ENCODE results near the gene APOL6. TPM values are rescaled to one million over a fixed set of nuclear protein-coding genes. Genes with fewer than 3 reads are reported as not detected.

Gene APOL6
- total RNA-seq, 1 donor from 2014 or later: not detected

GRCh38 chr22:35610741-35611140 is 37.5 kb upstream of the APOL6 start:
- H3K4me3 ChIP-seq: no peak overlapping the region
- peaks cover 9% of the 10 kb centered on the region for H3K27me3 Mint-ChIP-seq (ENCODE audit: insufficient read depth, low read depth)
- no peak for DNase-seq (ENCODE audit: low spot score)
- no peaks in the 10 kb centered on the region for H3K36me3 Mint-ChIP-seq
- H3K9me3 Mint-ChIP-seq: no peaks in the 10 kb centered on the region
- H3K4me1 Mint-ChIP-seq: peaks cover 8% of the 10 kb centered on the region
- H3K36me3 ChIP-seq: no peaks in the 10 kb centered on the region
- H3K4me1 ChIP-seq: no peaks in the 10 kb centered on the region
- peak overlapping the region; percentile 52 for H3K4me3 Mint-ChIP-seq
- H3K27me3 ChIP-seq: no peaks in the 10 kb centered on the region
- no peak overlapping the region for H3K9ac ChIP-seq
- no peaks in the 10 kb centered on the region for H3F3A ChIP-seq (ENCODE audit: low read depth)
- H3K79me2 ChIP-seq (ENCODE audit: low read depth): no peaks in the 10 kb centered on the region
- H3K9me3 ChIP-seq (ENCODE audit: low read depth): no peaks in the 10 kb centered on the region
- H3K27ac Mint-ChIP-seq: no peak overlapping the region
- H2AFZ ChIP-seq (replicated peaks): no peak overlapping the region
- TF ChIP-seq EZH2 (IDR thresholded peaks at IDR 0.05) (no peak), CTCF (IDR thresholded peaks at IDR 0.05) (no peak), EZH2phosphoT487 (IDR thresholded peaks at IDR 0.05) (no peak)
- no peaks in the 10 kb centered on the region for H4K20me1 ChIP-seq (ENCODE audit: low read depth)
- H3K4me2 ChIP-seq: no peak overlapping the region
- no peak overlapping the region for H3K27ac ChIP-seq

DNA sequence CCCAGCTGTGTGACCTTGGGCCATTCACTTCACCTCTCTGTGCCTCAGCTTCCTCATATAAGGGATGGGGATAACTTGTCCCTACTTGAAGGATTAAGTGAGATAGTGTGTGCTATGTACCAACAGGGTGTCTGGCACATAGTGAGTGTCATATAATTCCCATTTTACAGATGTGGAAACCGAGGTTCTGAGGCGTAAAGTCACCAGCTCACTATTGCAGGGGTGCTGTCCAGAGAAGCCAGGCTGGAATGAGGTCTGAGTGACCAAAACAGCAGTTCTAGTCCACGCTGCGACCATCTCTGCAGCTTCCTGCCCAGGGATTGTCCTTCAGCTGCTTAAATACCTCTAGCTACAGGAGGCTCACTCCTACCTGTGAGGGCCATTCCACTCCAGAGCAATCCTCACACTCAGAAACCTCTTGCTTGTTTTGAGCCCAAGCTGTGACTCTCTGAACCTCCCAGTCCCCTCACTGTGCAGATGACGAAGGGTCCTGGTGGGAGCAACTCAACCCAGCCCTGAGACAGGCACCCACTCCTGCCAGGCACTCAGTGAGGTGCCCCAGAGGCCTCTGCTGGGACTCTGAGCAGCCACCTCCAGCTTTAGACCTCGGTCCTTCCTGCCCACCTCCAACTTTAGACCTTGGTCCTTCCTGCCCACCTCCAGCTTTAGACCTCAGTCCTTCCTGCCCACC is 36.9 kb upstream of the APOL6 start:
- H3K9me3 Mint-ChIP-seq: no peaks in the 10 kb centered on the region
- peaks cover 5% of the 10 kb centered on the region for H3K4me1 Mint-ChIP-seq

DNA sequence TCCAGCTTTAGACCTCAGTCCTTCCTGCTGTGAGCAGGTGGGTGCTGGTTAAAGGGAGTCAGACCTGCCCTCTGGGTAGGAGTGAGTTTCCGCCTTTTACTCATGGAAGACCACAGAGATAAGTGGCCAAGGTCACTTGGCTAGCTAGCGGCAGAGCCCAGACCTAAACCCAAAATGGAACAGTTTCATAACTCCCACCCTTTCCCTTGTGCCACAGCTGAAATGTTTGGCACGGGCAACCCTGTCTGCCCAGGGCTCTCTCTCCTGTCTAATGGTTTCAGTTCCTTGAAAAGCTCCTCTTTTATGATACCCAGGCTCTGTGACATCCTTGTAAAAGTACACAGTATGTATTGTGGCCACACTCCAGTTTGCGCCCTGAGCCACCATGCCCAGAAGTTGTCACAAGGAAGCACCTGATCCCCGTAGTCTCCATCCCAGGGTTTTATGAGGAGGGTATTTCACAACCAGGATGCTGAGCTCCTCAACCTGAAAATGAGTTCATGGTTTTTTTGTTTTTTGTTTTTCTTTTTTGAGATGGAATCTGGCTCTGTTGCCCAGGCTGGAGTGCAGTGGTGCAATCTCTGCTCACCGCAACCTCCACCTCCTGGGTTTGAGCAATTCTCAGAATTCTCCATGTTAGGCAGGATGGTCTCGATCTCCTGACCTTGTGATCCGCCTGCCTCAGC is 36.2 kb upstream of the APOL6 start:
- no peak overlapping the region for H2AFZ ChIP-seq (replicated peaks)
- H3K27me3 ChIP-seq: no peaks in the 10 kb centered on the region
- H3K4me3 ChIP-seq: no peak overlapping the region
- H3K36me3 Mint-ChIP-seq: no peaks in the 10 kb centered on the region
- no peaks in the 10 kb centered on the region for H4K20me1 ChIP-seq (ENCODE audit: low read depth)
- H3K36me3 ChIP-seq: no peaks in the 10 kb centered on the region
- H3K4me1 Mint-ChIP-seq: no peaks in the 10 kb centered on the region
- peak overlapping the region; percentile 37 for H3K27ac Mint-ChIP-seq
- H3K4me3 Mint-ChIP-seq: no peak overlapping the region
- no peaks in the 10 kb centered on the region for H3K9me3 Mint-ChIP-seq
- TF ChIP-seq EZH2 (IDR thresholded peaks at IDR 0.05) (no peak), CTCF (IDR thresholded peaks at IDR 0.05) (no peak)
- H3K79me2 ChIP-seq (ENCODE audit: low read depth): no peaks in the 10 kb centered on the region
- H3K9me3 ChIP-seq (ENCODE audit: low read depth): no peaks in the 10 kb centered on the region
- DNase-seq (ENCODE audit: low spot score): no peak
- H3K27me3 Mint-ChIP-seq (ENCODE audit: insufficient read depth, low read depth): peaks cover 10% of the 10 kb centered on the region
- no peaks in the 10 kb centered on the region for H3F3A ChIP-seq (ENCODE audit: low read depth)
- H3K4me2 ChIP-seq: no peak overlapping the region
- H3K9ac ChIP-seq: no peak overlapping the region
- no peaks in the 10 kb centered on the region for H3K4me1 ChIP-seq
- no peak overlapping the region for H3K27ac ChIP-seq

More for the DNA sequence above, 36.9 kb upstream of the APOL6 start:
- Histone ChIP-seq H3K4me1 (no peaks in the 10 kb centered on the region), H3K9me3 (ENCODE audit: low read depth) (no peaks in the 10 kb centered on the region), H3F3A (ENCODE audit: low read depth) (no peaks in the 10 kb centered on the region), H3K36me3 (no peaks in the 10 kb centered on the region), H3K27me3 (no peaks in the 10 kb centered on the region), H3K4me3 (no peak overlapping the region), H3K4me2 (no peak overlapping the region), H3K9ac (no peak overlapping the region), H3K27ac (no peak overlapping the region), H3K79me2 (ENCODE audit: low read depth) (no peaks in the 10 kb centered on the region), H4K20me1 (ENCODE audit: low read depth) (no peaks in the 10 kb centered on the region), H2AFZ (replicated peaks) (no peak overlapping the region)
- TF ChIP-seq EZH2phosphoT487 (IDR thresholded peaks at IDR 0.05): no peak
- no peak for TF ChIP-seq EZH2 (IDR thresholded peaks at IDR 0.05)
- no peak for TF ChIP-seq CTCF (IDR thresholded peaks at IDR 0.05)
- Mint-ChIP-seq H3K36me3 (no peaks in the 10 kb centered on the region), H3K4me3 (no peak overlapping the region), H3K27ac (no peak overlapping the region), H3K27me3 (ENCODE audit: insufficient read depth, low read depth) (peaks cover 10% of the 10 kb centered on the region)
- DNase-seq (ENCODE audit: low spot score): no peak
